NCI-H2029 (cell line): Measurements from ENCODE around the gene MMP24OS.
A peak's percentile ranks its signal among the peaks of the same experiment; 100 is the strongest.

Experiments used
- DNase-seq: peaks from one replicate; lab custom pipeline; 2025; lab: John Stamatoyannopoulos, UW

The MMP24OS gene

GRCh38 chr20:35252037-35252461, 25.9 kb downstream of the MMP24OS start:
- DNase-seq, result no peak

GRCh38 chr20:35251613-35251940, 26.3 kb downstream of the MMP24OS start:
- DNase-seq, result no peak

GRCh38 chr20:35248641-35249475, 29.1 kb downstream of the MMP24OS start:
- no peak for DNase-seq

DNA sequence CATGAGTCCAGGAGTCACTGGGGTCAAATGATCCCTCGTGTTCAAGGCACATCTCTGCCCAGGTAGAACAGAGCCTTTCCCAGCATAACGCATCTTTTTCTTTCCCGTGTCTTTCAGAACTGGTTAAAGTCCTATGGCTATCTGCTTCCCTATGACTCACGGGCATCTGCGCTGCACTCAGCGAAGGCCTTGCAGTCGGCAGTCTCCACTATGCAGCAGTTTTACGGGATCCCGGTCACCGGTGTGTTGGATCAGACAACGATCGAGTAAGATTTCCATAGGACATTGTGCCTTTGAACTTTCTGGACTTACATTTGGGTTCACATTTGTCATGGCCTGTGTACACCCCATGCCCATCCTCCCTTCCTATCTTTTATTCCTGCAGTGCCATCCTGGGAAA, 31.2 kb downstream of the MMP24OS start:
- no peak for DNase-seq

- DNase-seq, result no peak
Observed at GRCh38 chr20:35243986-35244385, 33.9 kb downstream of the MMP24OS start.

- no peak for DNase-seq
Observed at GRCh38 chr20:35243317-35243716, 34.6 kb downstream of the MMP24OS start.

DNA sequence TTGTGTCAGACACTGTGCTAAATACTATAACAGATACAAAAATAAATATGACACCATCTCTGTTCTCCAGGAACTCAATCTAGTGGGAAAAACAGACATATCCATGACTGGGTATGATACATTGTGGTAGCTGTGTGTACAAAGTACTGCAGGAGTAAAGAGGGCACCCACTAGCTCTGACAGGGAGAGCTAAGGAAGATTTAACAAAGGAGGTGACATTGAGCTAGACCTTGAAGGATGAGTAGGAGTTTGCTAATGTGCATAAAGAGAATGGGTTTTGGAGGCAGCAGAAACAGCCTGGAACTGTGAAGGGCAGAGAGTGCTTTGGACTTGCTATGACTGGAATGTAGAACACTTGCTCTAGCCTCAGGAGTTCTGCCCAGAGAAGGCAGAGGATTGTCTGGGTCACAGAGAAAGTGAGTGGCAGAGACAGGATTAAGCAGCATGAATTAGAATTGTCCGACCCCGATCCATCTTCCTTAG, 37.1 kb downstream of the MMP24OS start:
- no peak for DNase-seq

- DNase-seq, result no peak
Observed at GRCh38 chr20:35240083-35240810, 37.7 kb downstream of the MMP24OS start.

DNA sequence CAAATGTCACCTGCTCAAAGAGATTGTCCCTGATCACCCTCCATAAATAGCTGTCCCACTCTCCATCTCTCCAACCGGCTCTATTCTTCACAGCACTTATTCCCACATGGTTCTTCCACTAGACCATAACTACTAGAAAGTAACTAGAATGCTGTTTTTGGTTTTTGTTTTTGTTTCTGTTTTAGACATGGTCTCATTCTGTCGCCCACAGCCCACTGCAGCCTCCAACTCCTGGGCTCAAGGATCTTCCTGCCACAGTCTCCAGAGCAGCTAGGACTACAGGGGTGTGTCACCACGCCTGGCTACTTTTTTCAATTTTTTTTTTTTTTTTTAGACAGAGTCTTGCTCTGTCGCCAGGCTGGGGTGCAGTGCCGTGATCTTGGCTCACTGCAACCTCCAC, 39.2 kb downstream of the MMP24OS start:
- DNase-seq, result no peak

DNA sequence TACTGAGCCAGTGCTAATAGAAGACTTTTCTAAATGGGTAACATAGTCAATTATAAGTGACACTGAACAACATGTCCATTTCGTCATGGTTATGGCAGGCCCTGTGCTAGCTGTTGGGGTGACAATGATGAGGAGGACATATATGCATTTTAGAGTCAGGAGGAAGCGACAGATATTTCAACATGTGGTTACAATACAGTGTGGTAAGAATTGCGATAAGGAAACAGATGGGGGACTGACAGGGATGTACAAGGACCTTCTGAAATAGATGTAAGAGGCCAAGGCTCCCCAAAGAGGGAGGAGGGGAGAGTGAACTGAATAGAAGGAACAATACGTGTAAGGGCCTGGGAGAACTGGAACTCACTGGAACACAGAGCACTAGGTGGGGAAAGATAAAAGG, 39.8 kb downstream of the MMP24OS start:
- DNase-seq, result no peak

GRCh38 chr20:35237486-35237885, 40.4 kb downstream of the MMP24OS start:
- no peak for DNase-seq

- DNase-seq, result peak; percentile 78
Observed at GRCh38 chr20:35235881-35236280, 42.0 kb downstream of the MMP24OS start.

GRCh38 chr20:35232575-35232974, 45.3 kb downstream of the MMP24OS start:
- DNase-seq, result peak; percentile 23

- DNase-seq, result no peak
Observed at GRCh38 chr20:35226884-35227681, 50.8 kb downstream of the MMP24OS start.
